ENCODE measurements around the gene GATC. TPM values are rescaled to one million over a fixed set of nuclear protein-coding genes. Genes with fewer than 3 reads are reported as not detected.

GATC gene
- total and polyA plus RNA-seq, 10 of the 15 experiments (the other 5 are each of a cell fraction or from before 2014, with no cell fraction given), result 5.1 to 40.3 (median 22.9) TPM

DNA sequence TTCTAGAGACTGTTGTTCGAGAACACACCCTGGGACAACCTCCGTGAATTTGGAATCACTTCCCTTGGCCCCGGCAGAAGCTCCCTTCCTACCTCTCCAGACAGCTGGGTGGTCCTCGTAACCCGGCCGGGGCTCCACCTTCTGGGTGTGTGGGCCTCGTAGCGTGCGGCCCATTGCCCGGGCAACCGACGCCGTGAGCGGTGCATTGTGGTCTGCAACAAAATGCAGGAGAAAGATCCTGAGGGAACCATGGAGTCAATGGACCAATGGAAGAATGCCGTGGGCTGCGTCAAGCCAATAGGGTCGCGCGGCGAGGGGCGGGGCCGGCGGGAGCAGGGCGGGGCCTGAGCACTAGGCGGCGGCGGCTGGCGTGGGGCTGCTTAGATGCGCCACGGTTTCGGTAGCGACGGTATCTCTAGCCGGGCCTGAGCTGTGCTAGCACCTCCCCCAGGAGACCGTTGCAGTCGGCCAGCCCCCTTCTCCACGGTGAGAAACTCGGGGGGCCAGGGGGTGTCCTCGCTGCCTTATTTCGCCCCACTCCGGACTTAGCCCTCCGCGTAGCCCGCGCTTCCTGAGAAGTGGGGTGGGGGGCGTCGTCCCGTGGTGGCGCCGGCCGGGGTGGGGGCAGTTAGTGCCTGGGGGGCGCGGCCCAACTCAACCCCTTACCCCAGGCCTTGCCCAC lies 49.6 kb downstream of the GATC start, which contains the start of gene DYNLL1 (continued):
- TF ChIP-seq MEF2B (IDR thresholded peaks at IDR 0.05; ENCODE audit: partially characterized antibody, poor library complexity, severe bottlenecking), result peak; percentile 100
- no peak for TF ChIP-seq BCL11A (IDR thresholded peaks at IDR 0.05; ENCODE audit: low read depth, low read length)
- TF ChIP-seq EGR1 (IDR thresholded peaks at IDR 0.05; ENCODE audit: borderline replicate concordance in 1 of 2, low read depth in 2 of 2, low read length in 2 of 2), result no peak; a peak in 1 of 3 replicates
- TF ChIP-seq ATF3 (IDR thresholded peaks at IDR 0.05; ENCODE audit: borderline replicate concordance, extremely low read depth, low read depth, low read length), result no peak
- TF ChIP-seq RBBP5 (conservative IDR thresholded peaks at IDR 0.05), result no peak
- TF ChIP-seq CREM (IDR thresholded peaks at IDR 0.05; ENCODE audit: low read depth), result peak; percentile 61
- peak; percentile 98 for TF ChIP-seq SP1 (IDR thresholded peaks at IDR 0.05; ENCODE audit: low read depth, low read length)
- no peak for TF ChIP-seq SMARCA5 (IDR thresholded peaks at IDR 0.05)
- TF ChIP-seq KAT2A (conservative IDR thresholded peaks at IDR 0.05; ENCODE audit: control insufficient read depth, low read depth, low read length), result no peak
- no peak for TF ChIP-seq YBX1 (IDR thresholded peaks at IDR 0.05)
- TF ChIP-seq NFYB (IDR thresholded peaks at IDR 0.05; ENCODE audit: insufficient read depth, low read depth, low read length), result peak; percentile 98
- no peak for TF ChIP-seq NR2C1 (IDR thresholded peaks at IDR 0.05)
- TF ChIP-seq, protein P1, sequence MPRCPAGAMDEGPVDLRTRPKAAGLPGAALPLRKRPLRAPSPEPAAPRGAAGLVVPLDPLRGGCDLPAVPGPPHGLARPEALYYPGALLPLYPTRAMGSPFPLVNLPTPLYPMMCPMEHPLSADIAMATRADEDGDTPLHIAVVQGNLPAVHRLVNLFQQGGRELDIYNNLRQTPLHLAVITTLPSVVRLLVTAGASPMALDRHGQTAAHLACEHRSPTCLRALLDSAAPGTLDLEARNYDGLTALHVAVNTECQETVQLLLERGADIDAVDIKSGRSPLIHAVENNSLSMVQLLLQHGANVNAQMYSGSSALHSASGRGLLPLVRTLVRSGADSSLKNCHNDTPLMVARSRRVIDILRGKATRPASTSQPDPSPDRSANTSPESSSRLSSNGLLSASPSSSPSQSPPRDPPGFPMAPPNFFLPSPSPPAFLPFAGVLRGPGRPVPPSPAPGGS (IDR thresholded peaks at IDR 0.05; ENCODE audit: borderline replicate concordance, insufficient read depth, low read depth, low read length, poor library complexity, severe bottlenecking), result no peak
- no peak for TF ChIP-seq RELA (IDR thresholded peaks at IDR 0.05; ENCODE audit: borderline replicate concordance, partially characterized antibody)
- no peak for TF ChIP-seq ZNF384 (IDR thresholded peaks at IDR 0.05; ENCODE audit: borderline replicate concordance, low read depth, low read length)
- peak; percentile 7 to 63; a peak in 3 of 4 replicates for TF ChIP-seq BHLHE40 (IDR thresholded peaks at IDR 0.05; ENCODE audit: borderline replicate concordance in 1 of 2, low read depth in 2 of 2, low read length in 1 of 2)
- no peak for TF ChIP-seq DPF2 (IDR thresholded peaks at IDR 0.05)
- TF ChIP-seq SUZ12 (IDR thresholded peaks at IDR 0.05; ENCODE audit: unreplicated experiment), result no peak
- TF ChIP-seq, protein P2, sequence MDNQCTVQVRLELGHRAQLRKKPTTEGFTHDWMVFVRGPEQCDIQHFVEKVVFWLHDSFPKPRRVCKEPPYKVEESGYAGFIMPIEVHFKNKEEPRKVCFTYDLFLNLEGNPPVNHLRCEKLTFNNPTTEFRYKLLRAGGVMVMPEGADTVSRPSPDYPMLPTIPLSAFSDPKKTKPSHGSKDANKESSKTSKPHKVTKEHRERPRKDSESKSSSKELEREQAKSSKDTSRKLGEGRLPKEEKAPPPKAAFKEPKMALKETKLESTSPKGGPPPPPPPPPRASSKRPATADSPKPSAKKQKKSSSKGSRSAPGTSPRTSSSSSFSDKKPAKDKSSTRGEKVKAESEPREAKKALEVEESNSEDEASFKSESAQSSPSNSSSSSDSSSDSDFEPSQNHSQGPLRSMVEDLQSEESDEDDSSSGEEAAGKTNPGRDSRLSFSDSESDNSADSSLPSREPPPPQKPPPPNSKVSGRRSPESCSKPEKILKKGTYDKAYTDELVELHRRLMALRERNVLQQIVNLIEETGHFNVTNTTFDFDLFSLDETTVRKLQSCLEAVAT (IDR thresholded peaks at IDR 0.05), result no peak
- TF ChIP-seq ZNF687 (IDR thresholded peaks at IDR 0.05), result no peak

Data from GM12878 (cell line).